Epithelial cell of esophagus (primary cell): ENCODE data around the gene SP4.

Source experiments
- DNase-seq: peaks from one replicate; pipeline ENCODE4 v3.0.0; 2010; ENCODE audit warnings: low read depth
- H3K4me3 ChIP-seq: 2 replicates; pipeline ENCODE4 v1.5.1; 2011; ENCODE audit warnings: mild to moderate bottlenecking, low read length, control low read depth
- TF ChIP-seq, protein P1 (sequence below): IDR thresholded peaks from 2 replicates; pipeline ENCODE4 v1.5.1; 2011; ENCODE audit warnings: low read depth, mild to moderate bottlenecking, low read length, control low read depth, inconsistent platforms; ENCODE audit not compliant: insufficient read depth; ENCODE audit errors: missing control alignments

SP4 gene

GRCh38 chr7:21480693-21481403 is 53.0 kb downstream of the SP4 start:
- TF ChIP-seq, protein P1, sequence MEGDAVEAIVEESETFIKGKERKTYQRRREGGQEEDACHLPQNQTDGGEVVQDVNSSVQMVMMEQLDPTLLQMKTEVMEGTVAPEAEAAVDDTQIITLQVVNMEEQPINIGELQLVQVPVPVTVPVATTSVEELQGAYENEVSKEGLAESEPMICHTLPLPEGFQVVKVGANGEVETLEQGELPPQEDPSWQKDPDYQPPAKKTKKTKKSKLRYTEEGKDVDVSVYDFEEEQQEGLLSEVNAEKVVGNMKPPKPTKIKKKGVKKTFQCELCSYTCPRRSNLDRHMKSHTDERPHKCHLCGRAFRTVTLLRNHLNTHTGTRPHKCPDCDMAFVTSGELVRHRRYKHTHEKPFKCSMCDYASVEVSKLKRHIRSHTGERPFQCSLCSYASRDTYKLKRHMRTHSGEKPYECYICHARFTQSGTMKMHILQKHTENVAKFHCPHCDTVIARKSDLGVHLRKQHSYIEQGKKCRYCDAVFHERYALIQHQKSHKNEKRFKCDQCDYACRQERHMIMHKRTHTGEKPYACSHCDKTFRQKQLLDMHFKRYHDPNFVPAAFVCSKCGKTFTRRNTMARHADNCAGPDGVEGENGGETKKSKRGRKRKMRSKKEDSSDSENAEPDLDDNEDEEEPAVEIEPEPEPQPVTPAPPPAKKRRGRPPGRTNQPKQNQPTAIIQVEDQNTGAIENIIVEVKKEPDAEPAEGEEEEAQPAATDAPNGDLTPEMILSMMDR: no peak
- H3K4me3 ChIP-seq: no peak overlapping the region
- DNase-seq: no peak

DNA sequence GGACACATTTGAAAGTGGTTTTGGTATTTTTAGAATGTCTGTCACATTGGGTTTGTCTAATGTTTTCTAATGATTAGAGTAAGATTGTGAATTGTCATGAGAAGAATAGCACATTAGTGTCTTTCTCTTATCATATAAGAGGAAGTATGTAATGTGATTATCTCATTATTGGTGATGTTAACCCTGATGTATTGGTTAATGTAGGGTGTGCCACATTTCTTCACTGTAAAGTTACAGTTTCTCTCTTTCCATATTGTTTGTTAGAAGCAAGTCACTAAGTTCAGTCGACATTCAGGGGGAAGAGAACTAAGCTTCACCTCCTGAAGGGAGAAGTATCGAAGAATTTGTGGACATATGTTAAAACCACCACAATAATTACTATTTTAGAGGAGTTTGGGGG is 58.6 kb downstream of the SP4 start:
- no peak overlapping the region for H3K4me3 ChIP-seq
- TF ChIP-seq, protein P1: no peak
- no peak for DNase-seq

DNA sequence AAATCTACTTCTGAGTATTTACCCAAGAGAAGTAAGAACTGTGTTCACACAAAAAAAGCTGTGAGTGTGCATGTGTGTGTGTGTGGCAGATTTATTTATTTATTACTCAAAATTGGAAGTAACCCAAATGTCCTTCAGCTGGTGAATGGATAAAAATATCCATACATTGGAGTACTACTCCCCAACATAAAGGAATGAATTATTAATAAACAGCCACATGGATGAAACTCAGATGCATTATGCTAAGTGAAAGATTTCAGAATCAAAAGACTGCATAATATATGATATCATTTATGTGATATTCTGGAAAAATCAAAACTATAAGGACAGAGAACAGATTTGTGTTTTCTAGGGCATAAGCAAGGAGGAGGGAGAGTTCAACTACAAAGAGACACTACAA is 67.8 kb downstream of the SP4 start:
- no peak for DNase-seq
- TF ChIP-seq, protein P1: no peak

DNA sequence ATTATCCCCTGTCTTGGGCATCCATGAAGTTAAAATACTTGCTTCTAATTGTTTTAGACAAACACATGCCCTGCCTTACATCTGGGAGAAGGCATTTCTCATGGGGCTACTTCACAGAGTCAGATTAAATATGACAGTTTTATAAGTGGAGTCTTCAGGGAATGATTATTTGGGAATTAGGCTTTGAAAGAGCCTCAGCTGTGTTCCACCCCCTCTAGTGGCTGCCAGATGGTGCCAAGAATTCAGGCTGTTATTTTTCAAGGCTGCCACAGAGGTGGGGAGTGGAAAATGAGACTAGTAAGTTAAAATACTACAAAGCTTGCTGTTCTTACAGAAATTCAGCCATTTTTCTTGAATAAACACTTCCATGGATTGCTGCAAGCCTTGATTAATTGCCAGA is 69.2 kb downstream of the SP4 start:
- H3K4me3 ChIP-seq: no peak overlapping the region
- TF ChIP-seq, protein P1: peak; percentile 71
- peak; percentile 53 for DNase-seq

More for the DNA sequence above, 67.8 kb downstream of the SP4 start:
- no peak overlapping the region for H3K4me3 ChIP-seq

- no peak overlapping the region for H3K4me3 ChIP-seq
- no peak for DNase-seq
- TF ChIP-seq, protein P1: no peak
These were observed 72.4 kb downstream of the SP4 start for GRCh38 chr7:21500117-21500832.

DNA sequence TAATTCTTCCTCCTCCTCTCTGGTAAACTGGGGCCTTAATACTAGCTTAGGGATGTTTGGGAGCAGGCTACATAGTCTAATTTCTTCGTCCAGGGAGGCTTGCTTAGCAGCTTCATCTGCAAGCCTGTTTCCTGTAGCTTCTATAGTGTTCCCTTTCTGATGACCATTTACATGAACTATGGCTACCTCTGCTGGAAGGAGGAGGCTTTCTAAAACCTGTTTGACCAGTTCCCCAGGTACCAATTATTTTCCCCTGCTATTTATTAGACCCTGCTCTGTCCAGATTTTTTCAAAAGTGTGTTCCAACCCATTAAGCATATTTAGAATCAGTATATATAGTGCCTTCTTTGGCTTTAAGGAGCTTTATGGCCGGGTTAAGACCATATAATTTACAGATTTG is 76.1 kb downstream of the SP4 start:
- peak; percentile 45 for DNase-seq
- TF ChIP-seq, protein P1: no peak
- H3K4me3 ChIP-seq: no peak overlapping the region
